ENCODE data around the gene PHOSPHO2.

DNA sequence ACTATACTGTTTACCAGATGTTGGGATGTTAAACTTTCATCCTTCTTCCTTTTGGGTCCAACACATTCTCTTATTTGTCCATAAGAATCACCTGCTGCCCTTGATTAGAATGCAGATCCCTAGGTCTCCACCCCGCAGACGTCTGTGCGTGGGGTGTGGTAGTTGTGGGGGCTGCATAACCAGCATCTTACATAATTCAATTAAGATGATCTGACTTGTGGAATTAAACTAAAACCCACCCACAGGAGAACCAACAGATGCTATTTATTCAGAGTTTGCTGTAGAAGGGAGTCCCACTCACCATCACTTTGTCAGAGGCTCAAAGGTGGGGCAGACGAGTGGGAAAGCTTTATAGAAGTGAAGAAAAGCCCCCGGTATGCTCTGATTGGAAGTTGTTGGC lies 37.8 kb downstream of the PHOSPHO2 start:
- TF ChIP-seq, protein P1, sequence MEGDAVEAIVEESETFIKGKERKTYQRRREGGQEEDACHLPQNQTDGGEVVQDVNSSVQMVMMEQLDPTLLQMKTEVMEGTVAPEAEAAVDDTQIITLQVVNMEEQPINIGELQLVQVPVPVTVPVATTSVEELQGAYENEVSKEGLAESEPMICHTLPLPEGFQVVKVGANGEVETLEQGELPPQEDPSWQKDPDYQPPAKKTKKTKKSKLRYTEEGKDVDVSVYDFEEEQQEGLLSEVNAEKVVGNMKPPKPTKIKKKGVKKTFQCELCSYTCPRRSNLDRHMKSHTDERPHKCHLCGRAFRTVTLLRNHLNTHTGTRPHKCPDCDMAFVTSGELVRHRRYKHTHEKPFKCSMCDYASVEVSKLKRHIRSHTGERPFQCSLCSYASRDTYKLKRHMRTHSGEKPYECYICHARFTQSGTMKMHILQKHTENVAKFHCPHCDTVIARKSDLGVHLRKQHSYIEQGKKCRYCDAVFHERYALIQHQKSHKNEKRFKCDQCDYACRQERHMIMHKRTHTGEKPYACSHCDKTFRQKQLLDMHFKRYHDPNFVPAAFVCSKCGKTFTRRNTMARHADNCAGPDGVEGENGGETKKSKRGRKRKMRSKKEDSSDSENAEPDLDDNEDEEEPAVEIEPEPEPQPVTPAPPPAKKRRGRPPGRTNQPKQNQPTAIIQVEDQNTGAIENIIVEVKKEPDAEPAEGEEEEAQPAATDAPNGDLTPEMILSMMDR (IDR thresholded peaks at IDR 0.05; ENCODE audit: insufficient read depth, low read length) = no peak
- TF ChIP-seq REST (IDR thresholded peaks at IDR 0.05; ENCODE audit: insufficient replicate concordance, low read depth) (no peak), SPI1 (IDR thresholded peaks at IDR 0.05; ENCODE audit: borderline replicate concordance, low read depth) (no peak)

Measured in HL-60 (cell line).